Nephron progenitor cell (in vitro differentiated cells): ENCODE data around the gene ACP3.

Source experiments
- DNase-seq: peaks from one replicate; pipeline ENCODE4 v3.0.0; 2021
- H3K27ac Mint-ChIP-seq: 2 replicates; pipeline ENCODE4 v1.8.0; 2021; ENCODE audit warnings: mild to moderate bottlenecking, moderate library complexity, mixed read lengths
- H3K27me3 Mint-ChIP-seq: 2 replicates; pipeline ENCODE4 v1.8.0; 2021; ENCODE audit warnings: mild to moderate bottlenecking, low read depth, mixed read lengths; ENCODE audit not compliant: poor library complexity
- H3K36me3 Mint-ChIP-seq: 2 replicates; pipeline ENCODE4 v1.8.0; 2021; ENCODE audit warnings: low read depth, mixed read lengths
- H3K4me1 Mint-ChIP-seq: 2 replicates; pipeline ENCODE4 v1.8.0; 2021; ENCODE audit warnings: mixed read lengths
- H3K4me3 Mint-ChIP-seq: 2 replicates; pipeline ENCODE4 v1.8.0; 2021; ENCODE audit warnings: mild to moderate bottlenecking, moderate library complexity, mixed read lengths
- H3K9me3 Mint-ChIP-seq: 2 replicates; pipeline ENCODE4 v1.8.0; 2021; ENCODE audit warnings: mild to moderate bottlenecking, moderate library complexity, mixed read lengths
- TF ChIP-seq, protein P1 (sequence below): fragments of 200-600 bp; sonication (generic); IDR thresholded peaks from 2 replicates; pipeline ENCODE4 v1.5.0; 2021; ENCODE audit warnings: antibody characterized with exemption

Gene ACP3

DNA sequence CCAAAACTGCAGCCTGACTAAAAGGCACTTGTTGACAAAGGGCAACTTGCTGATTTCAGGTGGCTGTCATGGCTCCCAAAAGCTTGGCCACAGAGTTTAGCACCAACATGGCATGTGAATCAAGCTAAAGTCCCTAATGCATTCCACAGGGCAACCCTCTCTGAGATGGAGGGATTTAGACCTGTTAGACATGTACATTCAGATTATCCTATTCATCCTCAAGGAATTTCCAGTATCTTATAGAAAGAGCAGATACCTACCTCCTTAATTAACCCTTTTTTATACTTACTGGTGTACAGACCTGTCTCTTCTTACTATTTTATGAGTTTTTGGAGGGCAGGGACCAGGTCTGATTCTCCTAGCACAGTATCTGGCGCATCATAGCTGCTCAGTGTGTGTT lies 31.3 kb downstream of the ACP3 start:
- Mint-ChIP-seq H3K4me3 (no peak overlapping the region), H3K4me1 (peaks cover 10% of the 10 kb centered on the region), H3K9me3 (no peaks in the 10 kb centered on the region), H3K27ac (no peak overlapping the region), H3K36me3 (no peaks in the 10 kb centered on the region), H3K27me3 (no peaks in the 10 kb centered on the region)
- TF ChIP-seq, protein P1, sequence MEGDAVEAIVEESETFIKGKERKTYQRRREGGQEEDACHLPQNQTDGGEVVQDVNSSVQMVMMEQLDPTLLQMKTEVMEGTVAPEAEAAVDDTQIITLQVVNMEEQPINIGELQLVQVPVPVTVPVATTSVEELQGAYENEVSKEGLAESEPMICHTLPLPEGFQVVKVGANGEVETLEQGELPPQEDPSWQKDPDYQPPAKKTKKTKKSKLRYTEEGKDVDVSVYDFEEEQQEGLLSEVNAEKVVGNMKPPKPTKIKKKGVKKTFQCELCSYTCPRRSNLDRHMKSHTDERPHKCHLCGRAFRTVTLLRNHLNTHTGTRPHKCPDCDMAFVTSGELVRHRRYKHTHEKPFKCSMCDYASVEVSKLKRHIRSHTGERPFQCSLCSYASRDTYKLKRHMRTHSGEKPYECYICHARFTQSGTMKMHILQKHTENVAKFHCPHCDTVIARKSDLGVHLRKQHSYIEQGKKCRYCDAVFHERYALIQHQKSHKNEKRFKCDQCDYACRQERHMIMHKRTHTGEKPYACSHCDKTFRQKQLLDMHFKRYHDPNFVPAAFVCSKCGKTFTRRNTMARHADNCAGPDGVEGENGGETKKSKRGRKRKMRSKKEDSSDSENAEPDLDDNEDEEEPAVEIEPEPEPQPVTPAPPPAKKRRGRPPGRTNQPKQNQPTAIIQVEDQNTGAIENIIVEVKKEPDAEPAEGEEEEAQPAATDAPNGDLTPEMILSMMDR, result no peak
- no peak for DNase-seq

GRCh38 chr3:132350814-132351213 lies 33.6 kb downstream of the ACP3 start:
- no peak overlapping the region for H3K4me3 Mint-ChIP-seq

DNA sequence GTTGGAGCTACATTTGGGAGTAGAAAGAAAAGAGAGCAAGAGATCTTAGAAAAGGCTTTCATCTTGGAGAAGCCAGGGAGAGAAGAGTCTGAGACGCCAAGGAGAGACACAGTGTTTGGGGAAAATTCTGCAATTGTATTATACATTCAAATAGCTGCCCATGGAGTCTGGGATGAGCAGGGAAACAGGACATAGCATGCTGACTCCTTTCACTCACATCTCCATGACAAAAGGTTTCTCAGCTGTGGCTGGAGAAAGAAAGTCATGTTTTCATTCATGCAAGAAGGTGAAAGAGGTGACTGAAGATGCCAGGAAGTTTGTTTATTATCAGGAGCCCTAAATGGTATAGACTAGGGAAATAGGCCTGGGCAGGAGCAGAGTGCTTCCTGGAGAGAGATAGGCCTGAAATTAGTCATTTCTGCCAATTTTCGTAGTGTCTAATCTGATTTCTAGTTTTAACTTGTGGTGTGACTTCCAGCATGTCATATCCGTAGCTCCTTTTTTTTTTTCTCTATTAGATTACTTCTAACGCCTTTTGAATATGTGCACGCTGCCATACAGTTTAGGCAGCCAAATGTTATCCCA lies 34.1 kb downstream of the ACP3 start:
- no peak overlapping the region for H3K4me3 Mint-ChIP-seq
- H3K27me3 Mint-ChIP-seq, result no peaks in the 10 kb centered on the region
- TF ChIP-seq, protein P1, result no peak
- H3K36me3 Mint-ChIP-seq, result no peaks in the 10 kb centered on the region
- H3K9me3 Mint-ChIP-seq, result no peaks in the 10 kb centered on the region
- H3K4me1 Mint-ChIP-seq, result peaks cover 20% of the 10 kb centered on the region
- H3K27ac Mint-ChIP-seq, result no peak overlapping the region
- DNase-seq, result no peak

More at GRCh38 chr3:132350814-132351213, 33.6 kb downstream of the ACP3 start:
- TF ChIP-seq, protein P1, result no peak
- H3K4me1 Mint-ChIP-seq, result peaks cover 20% of the 10 kb centered on the region
- no peaks in the 10 kb centered on the region for H3K9me3 Mint-ChIP-seq
- DNase-seq, result no peak
- no peak overlapping the region for H3K27ac Mint-ChIP-seq
- no peaks in the 10 kb centered on the region for H3K27me3 Mint-ChIP-seq
- no peaks in the 10 kb centered on the region for H3K36me3 Mint-ChIP-seq

DNA sequence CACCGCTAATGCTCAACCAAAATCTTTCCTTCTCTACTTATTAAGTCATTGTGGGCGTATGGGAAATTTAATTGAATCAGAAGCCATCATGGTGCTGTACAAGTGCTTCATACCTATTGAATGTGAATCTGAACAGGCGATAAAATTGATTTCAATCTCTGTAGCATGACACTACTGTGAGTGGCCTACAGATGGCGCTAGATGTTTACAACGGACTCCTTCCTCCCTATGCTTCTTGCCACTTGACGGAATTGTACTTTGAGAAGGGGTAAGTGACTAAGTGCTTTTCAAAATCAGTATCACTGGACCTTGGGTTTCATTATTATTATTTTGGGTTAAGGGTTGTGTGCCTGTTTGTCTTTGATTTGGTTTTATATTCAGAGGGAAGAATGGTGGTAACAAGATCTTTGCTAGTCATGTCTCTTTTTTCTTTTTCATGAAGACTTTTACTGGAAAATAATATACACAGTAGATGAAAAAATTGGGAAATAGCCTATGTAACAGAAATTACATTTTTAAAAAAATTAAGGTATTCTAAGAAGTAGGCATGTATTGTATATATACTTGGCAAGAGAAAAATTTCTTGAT lies 35.4 kb downstream of the ACP3 start:
- peaks cover 20% of the 10 kb centered on the region for H3K4me1 Mint-ChIP-seq
- H3K4me3 Mint-ChIP-seq, result no peak overlapping the region
- no peaks in the 10 kb centered on the region for H3K36me3 Mint-ChIP-seq
- no peak overlapping the region for H3K27ac Mint-ChIP-seq
- no peaks in the 10 kb centered on the region for H3K27me3 Mint-ChIP-seq
- no peaks in the 10 kb centered on the region for H3K9me3 Mint-ChIP-seq
- peak; percentile 75 for DNase-seq
- TF ChIP-seq, protein P1, result peak; percentile 89

- TF ChIP-seq, protein P1, result no peak
- Mint-ChIP-seq H3K4me1 (peaks cover 20% of the 10 kb centered on the region), H3K9me3 (no peaks in the 10 kb centered on the region), H3K27ac (no peak overlapping the region), H3K4me3 (no peak overlapping the region), H3K27me3 (no peaks in the 10 kb centered on the region), H3K36me3 (no peaks in the 10 kb centered on the region)
- DNase-seq, result no peak
Observed at GRCh38 chr3:132354916-132355702, 37.9 kb downstream of the ACP3 start.
